ENCODE data around the gene TSR3.

Gene TSR3

GRCh38 chr16:1320658-1321240 lies 30.9 kb downstream of the TSR3 start:
- H3K4me3 ChIP-seq (ENCODE audit: low read depth, low read length) = no peak overlapping the region
- no peak for TF ChIP-seq CTCF (IDR thresholded peaks at IDR 0.05; ENCODE audit: borderline replicate concordance, insufficient read depth, low read depth, low read length)

- no peak overlapping the region for H3K4me3 ChIP-seq (ENCODE audit: low read depth, low read length)
- no peak for TF ChIP-seq CTCF (IDR thresholded peaks at IDR 0.05; ENCODE audit: borderline replicate concordance, insufficient read depth, low read depth, low read length)
Observed at GRCh38 chr16:1320097-1320496, 31.6 kb downstream of the TSR3 start.

GRCh38 chr16:1319041-1319440 lies 32.6 kb downstream of the TSR3 start:
- no peak overlapping the region for H3K4me3 ChIP-seq (ENCODE audit: low read depth, low read length)
- TF ChIP-seq CTCF (IDR thresholded peaks at IDR 0.05; ENCODE audit: borderline replicate concordance, insufficient read depth, low read depth, low read length) = no peak

GRCh38 chr16:1318268-1318545 lies 33.5 kb downstream of the TSR3 start:
- no peak for TF ChIP-seq CTCF (IDR thresholded peaks at IDR 0.05; ENCODE audit: borderline replicate concordance, insufficient read depth, low read depth, low read length)
- H3K4me3 ChIP-seq (ENCODE audit: low read depth, low read length) = no peak overlapping the region

GRCh38 chr16:1317479-1318267 lies 34.0 kb downstream of the TSR3 start:
- no peak overlapping the region for H3K4me3 ChIP-seq (ENCODE audit: low read depth, low read length)
- TF ChIP-seq CTCF (IDR thresholded peaks at IDR 0.05; ENCODE audit: borderline replicate concordance, insufficient read depth, low read depth, low read length) = no peak

- no peak for TF ChIP-seq CTCF (IDR thresholded peaks at IDR 0.05; ENCODE audit: borderline replicate concordance, insufficient read depth, low read depth, low read length)
- no peak overlapping the region for H3K4me3 ChIP-seq (ENCODE audit: low read depth, low read length)
Observed at GRCh38 chr16:1316033-1316405, 35.7 kb downstream of the TSR3 start.
